Measurements from ENCODE around the gene PDLIM4.

DNA sequence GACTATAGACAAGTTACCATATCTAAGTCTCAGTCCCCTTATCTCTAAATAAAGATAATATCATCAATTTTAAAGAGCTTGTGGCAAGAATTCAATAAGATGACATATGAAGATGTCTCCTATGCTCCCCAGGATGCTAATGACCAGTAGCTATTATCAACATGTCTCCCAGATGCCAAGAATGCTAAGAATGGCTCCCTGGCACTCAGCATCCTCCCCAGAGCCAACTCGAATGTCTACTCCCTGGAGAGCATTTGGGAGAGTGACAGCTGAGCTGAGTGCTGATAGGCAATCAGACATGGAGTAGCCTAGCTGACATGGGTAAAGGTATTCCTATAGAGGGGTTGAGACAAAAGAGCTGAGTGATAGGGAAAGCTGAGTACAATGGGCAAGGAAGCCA lies 45.7 kb upstream of the PDLIM4 start:
- no peak for TF ChIP-seq POLR2AphosphoS5 (IDR thresholded peaks at IDR 0.05; ENCODE audit: low read depth, low read length)
- TF ChIP-seq POLR2A (IDR thresholded peaks at IDR 0.05; ENCODE audit: low read depth, low read length) = no peak

Data from GM12892 (cell line).